ENCODE measurements around the gene CD2.
A peak's percentile ranks its signal among the peaks of the same experiment; 100 is the strongest.

CD2 gene

DNA sequence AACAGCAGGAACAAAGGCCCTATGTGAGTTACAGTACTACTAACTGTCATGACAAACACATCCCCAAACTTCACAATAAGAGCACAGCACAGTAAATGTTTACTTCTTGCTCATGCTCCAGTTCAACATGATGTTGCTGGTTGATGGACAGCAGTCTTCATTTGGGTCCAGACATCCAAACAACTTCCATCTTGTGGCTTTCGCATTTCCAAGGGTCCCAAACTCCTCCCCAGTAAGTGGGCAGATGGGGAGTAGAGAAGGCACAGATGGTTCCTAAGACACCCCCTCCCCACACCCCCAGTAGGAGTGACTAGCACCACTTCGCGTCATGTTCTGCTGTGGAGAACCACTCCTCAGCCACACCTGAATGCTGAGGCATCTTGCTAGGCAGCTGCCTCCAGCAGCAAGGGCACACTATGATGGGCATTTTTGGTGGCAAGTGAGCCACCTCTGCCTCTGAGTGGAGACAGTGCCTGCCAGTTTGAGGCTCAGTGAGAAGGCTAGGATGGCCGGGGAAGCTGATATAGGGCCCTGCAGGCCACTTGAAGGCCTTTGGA lies 32.7 kb upstream of the CD2 start:
- H3K9me3 Mint-ChIP-seq = peaks cover 0 to 3% of the 10 kb centered on the region in 2 donors
- ATAC-seq (replicated peaks) (no peak), DNase-seq (no peak)
- no peaks in the 10 kb centered on the region for H3K36me3 Mint-ChIP-seq
- H3K4me1 Mint-ChIP-seq = peaks cover 3 to 8% of the 10 kb centered on the region in 2 donors
- H3K4me3 Mint-ChIP-seq = no peak overlapping the region
- no peak overlapping the region for H3K27ac Mint-ChIP-seq
- peaks cover 0 to 5% of the 10 kb centered on the region in 2 donors for H3K27me3 Mint-ChIP-seq

DNA sequence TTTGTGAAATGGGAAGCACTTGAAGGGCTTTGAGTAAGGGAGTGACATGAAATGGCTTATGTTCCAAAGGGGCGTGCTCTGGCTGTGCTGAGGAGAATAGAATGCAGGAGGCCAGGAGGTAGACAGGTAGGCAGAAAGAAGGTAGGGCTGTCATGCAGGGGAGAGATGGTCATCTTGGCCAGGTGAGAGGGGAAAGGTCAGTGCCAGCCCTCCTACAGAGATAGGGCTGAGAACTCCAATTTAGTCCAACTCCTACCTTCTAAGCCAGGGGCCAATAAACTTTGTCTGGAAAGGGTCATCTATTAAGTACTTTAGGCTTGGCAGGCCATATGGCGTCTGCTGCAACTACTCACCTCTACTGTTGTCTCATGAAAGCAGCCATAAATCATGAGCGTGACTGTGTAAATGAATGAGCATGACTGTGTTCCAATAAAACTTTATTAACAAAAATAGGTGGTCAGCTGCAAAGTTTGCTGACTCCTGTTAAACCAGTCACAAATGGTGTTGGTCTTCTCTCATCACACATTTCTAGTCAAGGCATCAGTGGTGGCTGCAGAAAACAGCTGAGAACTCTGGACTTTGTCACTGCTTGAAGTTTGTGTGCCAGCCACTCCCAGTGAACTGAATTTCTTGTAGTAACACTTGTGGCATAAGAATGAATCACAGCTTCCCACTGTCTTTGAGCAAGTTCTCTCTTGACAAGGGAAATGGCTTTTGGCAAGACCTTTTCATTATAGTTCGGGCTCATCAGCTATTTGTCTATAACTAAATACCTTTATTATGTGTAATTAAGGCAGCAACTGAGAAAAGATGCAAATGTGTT lies 32.0 kb upstream of the CD2 start:
- peaks cover 0 to 3% of the 10 kb centered on the region in 2 donors for H3K9me3 Mint-ChIP-seq
- H3K36me3 Mint-ChIP-seq = no peaks in the 10 kb centered on the region
- H3K4me1 Mint-ChIP-seq = peaks cover 8 to 15% of the 10 kb centered on the region in 2 donors
- DNase-seq (no peak), ATAC-seq (replicated peaks) (no peak)
- peaks cover 0 to 5% of the 10 kb centered on the region in 2 donors for H3K27me3 Mint-ChIP-seq
- H3K27ac Mint-ChIP-seq = no peak overlapping the region
- H3K4me3 Mint-ChIP-seq = no peak overlapping the region

DNA sequence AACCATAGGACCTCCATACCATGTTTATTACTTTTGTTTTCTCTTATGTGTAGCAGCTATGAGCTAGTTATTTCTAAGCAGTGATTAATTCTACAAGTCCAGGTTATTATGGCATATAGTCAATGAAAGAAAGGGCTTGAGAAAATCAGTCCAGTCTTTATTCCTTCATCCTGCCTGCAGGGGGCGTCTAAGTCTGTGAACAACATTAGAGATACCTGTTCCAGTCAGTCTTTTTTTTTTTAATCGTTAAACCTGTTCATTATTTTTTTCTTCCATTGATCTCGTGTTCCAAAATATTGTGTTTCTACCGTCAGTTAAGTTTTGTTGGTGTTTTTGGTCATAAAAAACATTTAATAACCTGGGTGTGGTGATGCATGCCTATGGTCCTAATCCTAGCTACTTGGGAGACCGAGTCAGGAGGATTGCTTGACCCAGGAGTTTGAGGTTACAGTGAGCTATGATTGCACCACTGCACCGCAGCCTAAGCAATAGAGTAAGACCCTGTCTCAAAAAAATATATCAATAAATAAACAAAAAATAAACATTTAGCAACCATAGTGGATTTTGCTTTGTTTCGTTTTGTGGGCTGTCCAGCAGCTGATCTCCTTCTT lies 29.4 kb upstream of the CD2 start:
- peak; percentile 31 for DNase-seq
- Mint-ChIP-seq H3K36me3 (no peaks in the 10 kb centered on the region), H3K4me3 (no peak overlapping the region), H3K27me3 (peaks cover 0 to 5% of the 10 kb centered on the region in 2 donors), H3K9me3 (no peaks in the 10 kb centered on the region), H3K27ac (no peak overlapping the region), H3K4me1 (peaks cover 8 to 22% of the 10 kb centered on the region in 2 donors)
- ATAC-seq (replicated peaks) = peak; percentile 66 to 69

DNA sequence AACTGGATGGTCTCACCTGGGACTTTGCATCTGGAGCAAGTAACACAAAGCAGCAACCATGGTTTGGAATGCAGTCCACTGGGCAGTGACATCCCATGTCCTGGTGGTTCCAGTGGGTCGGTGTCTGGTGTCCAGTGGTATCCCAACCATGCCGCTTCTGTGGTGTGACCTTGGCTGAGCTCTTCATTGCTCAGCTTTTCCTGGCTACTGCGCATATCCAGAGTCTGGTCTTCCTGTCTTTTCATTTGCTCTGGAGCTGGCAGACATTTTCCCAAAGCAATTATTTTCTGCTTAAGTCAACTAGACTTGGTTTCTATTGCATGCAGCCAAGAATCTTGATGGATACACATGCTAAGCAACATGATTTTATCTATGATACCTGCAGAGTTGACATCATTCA lies 28.4 kb upstream of the CD2 start:
- peaks cover 8 to 22% of the 10 kb centered on the region in 2 donors for H3K4me1 Mint-ChIP-seq

DNA sequence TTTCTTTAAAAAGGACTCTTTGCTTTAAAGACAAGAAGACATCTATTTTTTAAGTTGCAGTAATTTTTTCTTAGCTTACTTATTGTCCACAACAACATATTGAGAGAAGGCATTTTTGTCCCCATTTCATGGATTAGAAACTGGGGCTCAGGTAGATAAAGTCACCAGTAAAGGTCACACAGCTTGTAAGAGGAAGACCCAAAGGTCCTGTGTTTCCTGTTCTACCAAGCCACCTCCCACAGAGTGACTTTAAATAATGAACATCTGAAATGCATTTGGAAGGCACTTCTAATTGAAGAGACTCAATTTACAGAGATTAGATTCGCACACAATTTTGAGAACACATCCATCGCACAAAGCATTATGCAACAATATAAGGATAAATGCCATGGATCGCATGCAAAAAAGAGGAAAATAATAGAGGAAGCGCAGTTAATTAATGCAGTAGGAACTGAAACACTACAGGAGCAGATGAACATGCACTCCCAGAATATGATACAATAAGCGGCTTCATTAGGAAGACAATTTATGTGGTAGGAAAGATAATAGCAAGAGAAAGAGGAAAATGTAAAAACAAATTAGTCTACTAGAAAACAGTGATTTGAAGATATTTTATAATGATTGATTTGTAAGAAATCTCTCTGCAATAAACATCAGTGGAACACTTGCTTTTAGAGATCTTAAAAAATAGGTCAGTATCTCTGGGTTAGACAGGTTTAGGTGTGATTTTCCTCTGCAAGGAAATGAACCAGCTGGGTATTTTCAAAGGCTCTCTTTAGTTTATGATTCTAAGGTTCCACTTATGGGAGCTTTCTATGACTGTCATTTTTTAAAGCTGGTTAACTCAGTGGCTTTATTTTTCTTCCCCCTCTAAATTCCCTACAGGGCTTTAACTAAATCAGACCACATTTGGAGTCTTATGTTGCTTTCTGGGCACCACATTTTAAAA lies 27.1 kb upstream of the CD2 start:
- peak; percentile 48 to 54 for ATAC-seq (replicated peaks)
- H3K27ac Mint-ChIP-seq = no peak overlapping the region

More for the DNA sequence above, 28.4 kb upstream of the CD2 start:
- Mint-ChIP-seq H3K36me3 (no peaks in the 10 kb centered on the region), H3K4me3 (no peak overlapping the region), H3K9me3 (no peaks in the 10 kb centered on the region), H3K27ac (no peak overlapping the region), H3K27me3 (peaks cover 0 to 2% of the 10 kb centered on the region in 2 donors)
- DNase-seq = no peak
- ATAC-seq (replicated peaks) = no peak

DNA sequence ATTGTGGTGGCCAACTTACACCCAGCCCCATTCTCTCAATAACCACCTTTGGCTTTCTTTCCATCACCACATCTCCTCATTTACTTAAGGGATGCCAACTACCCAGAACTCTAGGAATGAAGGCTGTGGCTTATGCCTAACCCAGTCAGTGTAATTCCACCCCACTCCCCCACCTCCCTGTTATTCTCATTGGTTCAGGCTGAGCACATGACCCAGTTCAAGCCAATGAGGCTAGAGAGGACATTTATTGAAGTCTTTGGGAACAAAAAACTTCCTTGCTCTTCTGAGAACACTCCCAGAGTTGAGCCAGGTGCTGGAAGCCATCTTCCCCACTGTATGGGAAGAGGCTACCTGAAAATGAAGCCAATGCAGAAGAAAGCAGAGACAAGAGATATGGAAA lies 22.8 kb upstream of the CD2 start:
- H3K36me3 Mint-ChIP-seq = no peaks in the 10 kb centered on the region
- ATAC-seq (replicated peaks) (no peak), DNase-seq (no peak)
- H3K27ac Mint-ChIP-seq = no peak overlapping the region
- no peak overlapping the region for H3K4me3 Mint-ChIP-seq
- H3K9me3 Mint-ChIP-seq = peaks cover 0 to 1% of the 10 kb centered on the region in 2 donors
- H3K4me1 Mint-ChIP-seq = peaks cover 6 to 14% of the 10 kb centered on the region in 2 donors
- no peaks in the 10 kb centered on the region for H3K27me3 Mint-ChIP-seq

More for the DNA sequence above, 27.1 kb upstream of the CD2 start:
- Mint-ChIP-seq H3K4me3 (peak overlapping the region in 1 of 2 donors; percentile 9), H3K4me1 (peaks cover 8 to 22% of the 10 kb centered on the region in 2 donors), H3K9me3 (no peaks in the 10 kb centered on the region), H3K36me3 (no peaks in the 10 kb centered on the region), H3K27me3 (no peaks in the 10 kb centered on the region)
- no peak for DNase-seq

DNA sequence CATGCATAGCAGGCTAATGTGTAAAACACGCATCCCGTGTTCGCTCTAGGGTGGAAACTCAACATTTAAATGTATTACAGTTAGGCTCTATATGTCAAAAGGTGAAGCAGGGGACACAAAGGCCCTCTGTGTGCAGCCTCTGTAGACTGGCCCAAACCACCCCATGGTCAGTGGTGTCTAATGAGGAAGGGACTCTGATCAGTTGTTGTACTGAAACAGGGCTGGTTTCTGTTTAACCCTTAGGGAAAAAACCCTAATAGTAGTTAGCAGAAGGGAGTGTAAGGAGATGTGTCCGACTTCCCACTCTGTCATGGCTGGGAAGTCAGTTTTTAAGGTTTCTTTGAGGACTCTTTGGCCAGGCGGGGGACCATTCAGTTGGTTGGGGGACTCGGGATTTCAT lies 21.5 kb upstream of the CD2 start:
- H3K27me3 Mint-ChIP-seq = no peaks in the 10 kb centered on the region
- H3K4me3 Mint-ChIP-seq = no peak overlapping the region
- H3K27ac Mint-ChIP-seq = no peak overlapping the region
- H3K36me3 Mint-ChIP-seq = no peaks in the 10 kb centered on the region
- ATAC-seq (replicated peaks) = peak in 1 of 2 donors; percentile 33
- H3K9me3 Mint-ChIP-seq = peaks cover 0 to 1% of the 10 kb centered on the region in 2 donors
- no peak for DNase-seq
- peaks cover 7 to 12% of the 10 kb centered on the region in 2 donors for H3K4me1 Mint-ChIP-seq

DNA sequence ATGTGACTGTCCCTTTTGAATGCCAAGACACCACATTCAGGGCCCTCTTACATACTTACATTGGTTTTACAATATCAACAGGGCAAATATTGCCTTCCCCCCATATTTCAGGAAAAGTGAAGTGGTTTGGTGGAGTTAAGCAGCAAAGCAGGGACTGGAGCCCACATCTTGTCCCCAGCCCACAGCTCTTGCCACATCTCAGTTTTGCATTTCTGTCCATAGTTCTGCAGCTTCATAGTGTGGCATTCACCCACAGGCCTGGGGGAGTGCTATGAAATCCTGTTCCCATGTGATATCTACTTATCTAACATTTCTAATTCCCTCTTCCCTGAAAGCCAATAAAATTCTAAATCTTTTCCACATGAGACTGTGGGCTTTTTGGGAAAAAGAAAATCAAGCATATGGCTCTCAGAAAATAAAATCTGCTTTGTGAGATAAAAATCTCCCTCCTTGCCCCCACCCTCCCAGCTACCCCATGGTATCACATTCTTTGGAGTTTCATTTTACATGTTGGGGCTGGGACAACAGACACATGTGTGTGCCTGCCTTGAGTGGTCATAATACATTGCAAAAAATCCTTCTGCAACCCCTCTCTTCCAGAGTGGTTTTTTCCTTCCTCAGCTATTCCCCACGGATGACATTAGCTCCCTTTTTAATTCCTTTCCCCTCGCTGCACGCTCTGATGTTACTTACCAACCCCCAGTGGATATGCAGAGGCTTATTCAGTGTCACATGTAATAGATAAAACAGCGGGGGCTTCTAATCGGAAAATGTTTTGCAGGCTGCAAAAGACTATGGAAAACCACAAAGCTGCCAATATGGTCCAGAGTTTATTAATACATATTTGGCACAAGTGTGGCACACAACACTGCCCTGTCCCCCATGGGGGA lies 20.5 kb upstream of the CD2 start:
- Mint-ChIP-seq H3K4me1 (peaks cover 17 to 20% of the 10 kb centered on the region in 2 donors), H3K27me3 (no peaks in the 10 kb centered on the region), H3K9me3 (peaks cover 0 to 1% of the 10 kb centered on the region in 2 donors), H3K36me3 (no peaks in the 10 kb centered on the region), H3K27ac (no peak overlapping the region), H3K4me3 (no peak overlapping the region)
- ATAC-seq (replicated peaks) (no peak), DNase-seq (no peak)

DNA sequence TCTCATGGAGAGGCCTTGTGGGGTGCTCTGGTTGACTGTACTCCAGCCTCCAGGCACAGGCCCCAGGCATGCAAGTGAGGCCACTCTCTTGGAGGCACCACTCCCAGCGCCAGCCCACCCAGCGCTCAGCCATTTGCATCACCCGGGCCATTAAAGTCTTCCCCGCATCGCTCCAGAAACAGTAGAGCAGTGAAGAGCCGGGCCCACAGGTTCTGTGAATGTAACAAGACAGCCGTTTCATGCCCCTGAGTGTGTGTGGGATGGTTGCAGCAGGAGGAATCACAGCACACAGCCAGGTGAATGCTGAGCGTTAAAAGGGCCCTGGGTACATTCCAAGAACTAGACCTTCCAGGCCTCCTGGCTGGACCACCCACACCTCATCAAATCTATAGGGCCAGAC lies 19.0 kb upstream of the CD2 start:
- Mint-ChIP-seq H3K9me3 (peaks cover 0 to 1% of the 10 kb centered on the region in 2 donors), H3K4me3 (no peak overlapping the region), H3K27me3 (no peaks in the 10 kb centered on the region), H3K36me3 (no peaks in the 10 kb centered on the region), H3K4me1 (peaks cover 29 to 34% of the 10 kb centered on the region in 2 donors), H3K27ac (no peak overlapping the region)
- DNase-seq (no peak), ATAC-seq (replicated peaks) (no peak)

DNA sequence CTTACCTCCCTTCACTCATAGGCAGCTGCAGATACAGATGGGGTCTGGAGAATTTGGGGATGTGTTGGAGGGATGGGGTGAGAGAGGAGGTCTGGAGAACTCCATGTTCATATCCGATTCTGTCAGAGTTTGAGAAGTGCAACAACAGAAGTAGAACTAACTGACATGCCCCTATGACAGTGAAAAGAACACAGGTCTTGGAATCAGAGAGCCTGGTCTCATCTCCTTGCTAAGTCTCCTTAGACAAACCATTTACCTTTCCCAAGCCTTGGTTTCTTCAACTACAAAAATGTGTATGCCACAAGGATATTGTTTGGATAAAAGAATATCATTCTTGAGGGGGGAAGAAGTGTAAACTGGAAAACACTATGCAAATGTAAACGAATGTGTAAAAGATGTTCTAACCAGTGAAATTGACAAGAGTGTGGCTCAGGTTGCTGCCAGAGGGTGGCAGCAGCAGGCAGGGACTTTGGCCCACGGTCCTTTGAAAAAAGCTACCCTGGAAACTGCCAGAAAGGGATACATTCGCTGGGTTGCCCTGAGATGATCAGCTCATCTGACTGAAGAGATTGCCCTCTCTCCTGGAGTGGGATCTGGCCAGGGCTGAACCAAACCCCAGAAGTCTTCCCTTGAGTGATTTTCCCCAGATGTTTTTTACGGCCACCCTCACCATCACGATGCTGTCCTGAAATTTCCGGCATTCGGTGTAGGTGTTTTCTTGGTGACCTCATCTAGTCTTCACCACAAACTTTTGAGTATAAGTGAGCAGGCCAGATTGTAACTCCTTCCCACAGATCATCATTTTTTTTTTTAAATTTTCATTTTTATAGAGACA lies 17.0 kb upstream of the CD2 start:
- peak overlapping the region in 1 of 2 donors; percentile 18 for H3K4me3 Mint-ChIP-seq

DNA sequence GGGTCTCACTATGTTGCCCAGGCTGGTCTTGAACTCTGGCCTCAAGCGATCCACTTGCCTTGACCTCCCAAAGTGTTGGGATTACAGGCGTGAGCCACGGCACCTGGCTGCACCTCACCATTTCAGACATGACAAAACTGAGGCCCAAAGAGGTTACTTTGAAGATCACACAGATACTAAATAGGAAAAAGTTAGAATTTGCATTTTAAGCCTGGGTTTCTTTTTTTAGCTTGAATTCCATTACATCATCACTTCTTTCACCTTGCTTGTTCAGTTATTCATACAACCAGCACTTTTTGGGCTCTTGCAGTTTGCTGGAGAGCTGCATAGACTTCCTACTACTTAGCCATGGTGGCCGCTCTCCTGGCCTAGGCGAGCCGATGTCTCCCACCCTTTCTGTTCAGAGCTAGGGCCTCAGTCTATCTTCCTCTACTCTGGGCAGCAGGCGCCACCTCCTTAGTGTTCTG lies 16.3 kb upstream of the CD2 start:
- Mint-ChIP-seq H3K4me3 (peak overlapping the region in 1 of 2 donors; percentile 18), H3K27me3 (no peaks in the 10 kb centered on the region), H3K36me3 (peaks cover 2 to 5% of the 10 kb centered on the region in 2 donors), H3K9me3 (peaks cover 2 to 3% of the 10 kb centered on the region in 2 donors), H3K27ac (peak overlapping the region; percentile 92), H3K4me1 (peaks cover 34 to 45% of the 10 kb centered on the region in 2 donors)
- DNase-seq (no peak), ATAC-seq (replicated peaks) (peak; percentile 50 to 51)

More for the DNA sequence above, 17.0 kb upstream of the CD2 start:
- H3K27ac Mint-ChIP-seq = peak overlapping the region; percentile 92
- H3K36me3 Mint-ChIP-seq = peaks cover 0 to 1% of the 10 kb centered on the region in 2 donors
- peaks cover 0 to 1% of the 10 kb centered on the region in 2 donors for H3K9me3 Mint-ChIP-seq
- no peaks in the 10 kb centered on the region for H3K27me3 Mint-ChIP-seq
- ATAC-seq (replicated peaks) (peak; percentile 76 to 78), DNase-seq (peak; percentile 48)
- peaks cover 34 to 45% of the 10 kb centered on the region in 2 donors for H3K4me1 Mint-ChIP-seq

DNA sequence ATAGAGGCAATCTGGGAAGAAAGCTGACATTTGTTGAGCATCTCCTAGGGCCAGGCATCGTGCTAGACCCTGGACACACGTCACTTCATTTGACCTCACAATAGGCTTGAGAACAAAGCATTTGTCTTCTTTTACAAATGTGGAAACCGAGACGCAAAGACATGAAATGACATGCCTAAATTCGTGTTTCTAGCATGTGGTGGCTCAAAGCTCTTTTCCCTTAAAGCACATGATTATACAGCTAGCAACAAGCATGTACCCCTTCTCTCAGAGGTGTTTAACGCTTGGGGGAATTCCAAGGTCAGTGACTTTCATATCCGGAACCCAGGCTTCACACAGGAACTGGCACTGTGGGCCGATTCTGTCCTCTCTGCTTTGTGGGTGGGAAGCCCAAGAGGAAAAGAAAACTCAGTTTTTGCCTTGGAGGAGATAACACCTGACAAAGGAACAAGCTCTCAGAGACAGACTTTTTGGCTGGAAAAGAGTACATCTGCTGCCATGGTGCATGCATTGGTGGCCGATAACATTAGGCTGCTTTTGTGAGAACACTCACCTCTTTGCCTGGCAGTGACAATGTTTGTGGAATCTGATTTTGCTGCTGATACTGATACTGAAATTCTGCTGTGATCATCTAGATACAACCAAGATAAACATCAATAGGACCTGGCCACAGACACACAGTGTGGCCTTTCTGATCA lies 15.4 kb upstream of the CD2 start:
- Mint-ChIP-seq H3K9me3 (peaks cover 6 to 12% of the 10 kb centered on the region in 2 donors), H3K4me3 (no peak overlapping the region), H3K36me3 (peaks cover 8 to 12% of the 10 kb centered on the region in 2 donors), H3K4me1 (peaks cover 34 to 45% of the 10 kb centered on the region in 2 donors), H3K27ac (peak overlapping the region; percentile 76), H3K27me3 (no peaks in the 10 kb centered on the region)
- DNase-seq (peak; percentile 22), ATAC-seq (replicated peaks) (peak; percentile 74)
